Measurements from ENCODE around the gene KLHL10. TPM values are rescaled to one million over a fixed set of nuclear protein-coding genes. Genes with fewer than 3 reads are reported as not detected.

KLHL10 gene
- not detected in 2 replicates for total RNA-seq

DNA sequence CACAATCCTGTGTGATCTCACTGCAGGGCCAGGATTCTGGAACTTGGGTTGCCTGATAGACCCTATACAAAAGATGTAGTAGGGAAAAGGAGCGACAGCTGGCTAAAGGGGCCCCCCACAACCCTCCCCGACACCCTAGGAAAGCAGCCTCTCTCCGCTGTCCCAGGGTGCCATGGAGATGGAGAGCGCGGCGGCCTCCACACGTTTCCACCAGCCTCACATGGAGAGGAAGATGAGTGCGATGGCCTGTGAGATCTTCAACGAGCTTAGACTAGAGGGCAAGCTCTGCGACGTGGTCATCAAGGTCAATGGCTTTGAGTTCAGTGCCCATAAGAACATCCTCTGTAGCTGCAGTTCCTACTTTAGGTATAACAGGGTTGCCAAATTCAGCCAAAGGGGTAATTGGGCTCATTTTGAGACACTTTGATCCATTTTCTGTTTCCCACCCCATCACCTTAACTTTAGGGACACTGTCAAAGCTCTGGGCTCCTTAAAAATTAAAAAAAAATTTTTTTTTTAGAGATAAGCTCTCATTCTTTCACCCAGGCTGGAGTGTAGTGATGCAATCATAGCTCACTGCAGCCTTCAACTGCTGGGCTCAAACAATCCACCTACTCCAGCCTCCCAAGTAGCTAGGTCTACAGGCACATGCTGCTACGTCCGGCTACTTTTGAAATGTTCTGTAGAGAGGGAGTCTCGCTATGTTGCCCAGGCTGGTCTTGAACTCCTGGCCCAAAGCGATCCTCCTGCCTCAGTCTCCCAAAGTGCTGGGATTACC is at the start of gene KLHL10:
TSS of gene KLHL10 (plus strand) at position 65 of the 778 bp plus-strand sequence. CDS start at position 173, 108 bp downstream.

DNA sequence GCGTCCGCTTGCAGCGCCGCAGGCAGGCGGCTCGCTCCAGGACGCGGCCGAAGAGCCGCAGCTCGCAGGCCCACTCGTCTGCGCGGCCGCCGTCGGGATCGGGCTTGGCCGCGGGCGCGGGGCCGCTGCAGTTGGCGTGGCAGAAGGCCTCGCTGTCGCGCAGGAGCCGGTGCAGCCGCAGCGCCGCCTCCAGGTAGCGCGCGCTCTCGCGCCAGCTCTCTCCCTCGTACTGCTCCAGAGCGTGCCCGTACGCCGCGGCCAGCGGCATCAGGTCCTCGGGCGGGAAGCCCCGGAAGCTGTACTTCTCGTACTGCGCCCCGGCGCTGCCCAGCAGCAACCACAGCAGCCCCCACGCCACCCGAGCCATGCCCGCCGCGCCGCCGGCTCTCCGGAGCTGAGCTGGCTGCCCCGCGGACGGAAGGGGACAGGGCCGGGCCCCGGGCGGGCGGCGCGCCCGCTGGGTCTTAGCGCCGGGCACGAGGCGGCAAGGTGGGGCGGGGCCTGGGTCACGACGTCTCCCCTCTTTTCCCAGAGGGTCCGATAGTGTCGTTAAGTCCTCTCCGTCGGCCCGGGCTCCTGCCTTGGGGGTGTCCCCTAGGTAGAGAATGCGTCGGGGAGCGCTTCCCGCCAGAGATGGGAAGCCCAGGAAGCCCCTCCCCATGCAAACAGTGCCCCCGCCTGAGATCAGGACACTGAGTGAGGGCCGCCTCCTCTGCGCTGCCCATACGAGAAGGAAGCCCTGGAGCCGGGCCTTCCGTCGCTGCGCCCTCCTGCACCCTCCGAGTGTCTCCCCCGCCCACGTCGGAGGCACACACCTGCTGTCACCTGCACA is 25.9 kb upstream of the KLHL10 start, which contains the start of gene P3H4:
TSS of gene P3H4 (minus strand) at position 401 of the 832 bp plus-strand sequence. CDS start at position 367, 34 bp downstream.

DNA sequence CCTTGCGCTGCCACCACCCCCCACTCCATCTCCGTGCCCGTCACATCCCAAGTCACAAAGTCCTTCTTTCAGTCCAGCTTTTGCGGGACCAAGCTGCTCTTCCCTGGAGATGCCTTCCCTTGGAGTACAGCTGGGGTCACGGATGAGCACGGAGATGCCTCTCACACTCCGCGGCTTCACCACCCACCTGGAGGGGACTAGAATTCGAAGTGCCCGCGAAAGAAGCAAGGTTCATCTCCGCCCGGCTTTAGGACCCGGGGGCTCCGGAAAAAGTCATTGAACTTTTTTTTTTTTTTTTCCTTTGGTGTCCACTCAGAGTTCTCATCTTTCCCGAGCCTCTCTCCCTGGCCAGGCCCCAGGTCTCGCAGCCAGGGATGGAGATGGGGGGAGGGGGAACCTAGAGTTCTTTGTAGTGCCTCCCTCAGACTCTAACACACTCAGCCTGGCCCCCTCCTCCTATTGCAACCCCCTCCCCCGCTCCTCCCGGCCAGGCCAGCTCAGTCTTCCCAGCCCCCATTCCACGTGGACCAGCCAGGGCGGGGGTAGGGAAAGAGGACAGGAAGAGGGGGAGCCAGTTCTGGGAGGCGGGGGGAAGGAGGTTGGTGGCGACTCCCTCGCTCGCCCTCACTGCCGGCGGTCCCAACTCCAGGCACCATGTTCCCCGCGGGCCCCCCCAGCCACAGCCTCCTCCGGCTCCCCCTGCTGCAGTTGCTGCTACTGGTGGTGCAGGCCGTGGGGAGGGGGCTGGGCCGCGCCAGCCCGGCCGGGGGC is 25.1 kb upstream of the KLHL10 start, which contains the start of gene FKBP10:
TSS of gene FKBP10 (plus strand) at position 624 of the 771 bp plus-strand sequence. CDS start at position 655, 31 bp downstream.

DNA sequence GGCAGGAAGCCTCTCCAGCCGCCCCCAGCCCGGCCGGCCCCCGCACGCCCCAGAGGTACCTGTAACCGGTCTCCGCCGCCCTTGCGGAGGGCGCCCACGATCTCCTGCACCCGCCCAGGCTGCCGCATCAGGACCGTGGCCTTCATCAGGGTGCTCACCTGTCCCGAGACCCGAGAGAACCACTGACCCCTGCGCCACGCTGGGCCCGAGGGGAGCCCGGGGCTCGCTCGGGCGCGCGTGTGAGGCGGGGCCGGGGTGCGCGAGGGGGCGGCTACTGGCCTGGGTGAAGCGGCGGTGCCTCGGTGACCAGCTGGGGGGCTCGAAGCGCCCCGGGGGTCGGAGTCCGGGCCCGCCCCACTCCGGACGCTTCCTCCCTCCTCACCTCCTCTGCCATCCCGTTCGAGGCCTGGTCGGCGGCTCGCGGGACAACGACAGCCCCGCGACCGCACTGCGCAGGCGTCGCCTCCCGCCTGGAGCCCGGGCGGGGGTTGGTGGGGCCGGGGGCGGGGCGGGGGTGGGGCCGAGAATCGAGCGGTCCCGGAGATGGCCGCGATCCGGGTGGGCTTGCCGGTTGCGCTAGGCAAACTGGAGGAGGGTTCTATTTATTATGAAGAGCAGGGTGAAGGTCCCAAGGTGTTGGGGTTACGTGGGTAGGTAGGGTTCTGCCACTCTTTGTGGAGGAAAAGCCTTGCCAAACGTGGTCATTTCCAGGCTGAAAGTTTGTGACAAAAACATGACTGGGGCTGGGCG is 1.6 kb upstream of the KLHL10 start, which contains the start of gene NT5C3B:
TSS of gene NT5C3B (minus strand) at position 433 of the 750 bp plus-strand sequence. CDS start at position 394, 39 bp downstream.

DNA sequence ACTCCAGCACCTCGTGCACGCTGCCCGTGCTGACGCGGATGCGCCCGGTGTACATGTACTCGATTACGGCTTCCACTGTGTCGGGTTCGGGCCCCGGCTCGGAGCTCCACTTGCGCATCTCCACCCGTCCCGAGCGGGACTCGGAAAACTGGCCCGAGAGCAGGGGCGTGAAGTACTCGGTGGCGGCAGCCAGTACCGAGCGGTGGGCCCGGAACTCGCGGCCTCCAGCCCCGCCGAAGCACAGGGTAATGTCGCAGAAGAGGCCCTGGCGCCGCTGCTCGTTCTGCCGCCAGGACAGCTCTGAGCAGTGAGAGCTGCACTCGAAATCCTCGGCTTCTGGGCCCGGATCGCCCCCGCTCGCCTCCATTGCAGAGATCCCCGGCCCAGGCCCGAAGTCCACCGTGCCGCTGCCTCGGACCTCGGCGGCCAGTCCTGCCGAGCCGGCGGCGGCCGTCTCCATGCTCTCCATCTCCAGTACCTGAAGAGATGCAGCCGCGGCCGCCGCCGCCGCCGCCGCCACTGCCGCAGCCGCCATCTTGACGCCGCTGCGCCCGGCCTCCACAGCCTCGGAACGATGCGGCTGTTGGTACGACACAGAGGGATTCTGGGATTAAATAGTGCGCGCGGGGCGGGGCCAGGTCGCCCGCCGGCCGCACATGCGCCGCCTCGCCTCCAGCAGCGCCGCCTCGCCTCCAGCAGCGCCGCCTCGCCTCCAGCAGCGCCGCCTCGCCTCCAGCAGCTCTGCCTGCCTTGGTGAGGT is 27.4 kb downstream of the KLHL10 start, which contains the start of gene KLHL11:
TSS of gene KLHL11 (minus strand) at position 588 of the 760 bp plus-strand sequence. CDS start at position 535, 53 bp downstream.

Other genes with a start within 250 kb of the KLHL10 start
- gene KRT16, start 225.1 kb upstream of the KLHL10 start, total RNA-seq, result not detected in 2 replicates
- gene KRT17, start 213.2 kb upstream of the KLHL10 start, total RNA-seq, result 11.0 and 103 TPM in 2 replicates
- 116 and 382 TPM in 2 replicates for gene EIF1, start 148.9 kb upstream of the KLHL10 start, total RNA-seq
- gene GAST, start 125.5 kb upstream of the KLHL10 start, total RNA-seq, result not detected in 2 replicates
- under 0.01 and 0.40 TPM in 2 replicates for gene HAP1, start 103.2 kb upstream of the KLHL10 start, total RNA-seq
- gene JUP, start 51.1 kb upstream of the KLHL10 start, total RNA-seq, result 118 and 240 TPM in 2 replicates
- 97.5 and 116 TPM in 2 replicates for gene P3H4, start 25.9 kb upstream of the KLHL10 start, total RNA-seq
- 517 and 587 TPM in 2 replicates for gene FKBP10, start 24.8 kb upstream of the KLHL10 start, total RNA-seq
- gene NT5C3B, start 1.6 kb upstream of the KLHL10 start, total RNA-seq, result 36.6 and 71.5 TPM in 2 replicates
- 16.3 and 23.9 TPM in 2 replicates for gene KLHL11, start 27.6 kb downstream of the KLHL10 start, total RNA-seq
- gene ACLY, start 81.1 kb downstream of the KLHL10 start, total RNA-seq, result 123 and 285 TPM in 2 replicates
- gene ODAD4, start 92.8 kb downstream of the KLHL10 start, total RNA-seq, result 0.52 and 1.9 TPM in 2 replicates
- 58.9 and 69.8 TPM in 2 replicates for gene CNP, start 129.0 kb downstream of the KLHL10 start, total RNA-seq
- gene DNAJC7, start 179.6 kb downstream of the KLHL10 start, total RNA-seq, result 52.6 and 63.4 TPM in 2 replicates
- gene NKIRAS2, start 182.3 kb downstream of the KLHL10 start, total RNA-seq, result 45.0 and 47.1 TPM in 2 replicates
- gene C17orf113, start 212.8 kb downstream of the KLHL10 start, total RNA-seq, result 0.13 and 2.1 TPM in 2 replicates

Data from epithelial cell of alveolus of lung (primary cell).